IPS-NIHi11 (cell line): ENCODE measurements around the gene ROBO2.

Experiments
- DNase-seq: peaks from one replicate; pipeline ENCODE4 v3.0.0; 2012; ENCODE audit warnings: mixed read lengths, low spot score

Gene ROBO2, protein sequence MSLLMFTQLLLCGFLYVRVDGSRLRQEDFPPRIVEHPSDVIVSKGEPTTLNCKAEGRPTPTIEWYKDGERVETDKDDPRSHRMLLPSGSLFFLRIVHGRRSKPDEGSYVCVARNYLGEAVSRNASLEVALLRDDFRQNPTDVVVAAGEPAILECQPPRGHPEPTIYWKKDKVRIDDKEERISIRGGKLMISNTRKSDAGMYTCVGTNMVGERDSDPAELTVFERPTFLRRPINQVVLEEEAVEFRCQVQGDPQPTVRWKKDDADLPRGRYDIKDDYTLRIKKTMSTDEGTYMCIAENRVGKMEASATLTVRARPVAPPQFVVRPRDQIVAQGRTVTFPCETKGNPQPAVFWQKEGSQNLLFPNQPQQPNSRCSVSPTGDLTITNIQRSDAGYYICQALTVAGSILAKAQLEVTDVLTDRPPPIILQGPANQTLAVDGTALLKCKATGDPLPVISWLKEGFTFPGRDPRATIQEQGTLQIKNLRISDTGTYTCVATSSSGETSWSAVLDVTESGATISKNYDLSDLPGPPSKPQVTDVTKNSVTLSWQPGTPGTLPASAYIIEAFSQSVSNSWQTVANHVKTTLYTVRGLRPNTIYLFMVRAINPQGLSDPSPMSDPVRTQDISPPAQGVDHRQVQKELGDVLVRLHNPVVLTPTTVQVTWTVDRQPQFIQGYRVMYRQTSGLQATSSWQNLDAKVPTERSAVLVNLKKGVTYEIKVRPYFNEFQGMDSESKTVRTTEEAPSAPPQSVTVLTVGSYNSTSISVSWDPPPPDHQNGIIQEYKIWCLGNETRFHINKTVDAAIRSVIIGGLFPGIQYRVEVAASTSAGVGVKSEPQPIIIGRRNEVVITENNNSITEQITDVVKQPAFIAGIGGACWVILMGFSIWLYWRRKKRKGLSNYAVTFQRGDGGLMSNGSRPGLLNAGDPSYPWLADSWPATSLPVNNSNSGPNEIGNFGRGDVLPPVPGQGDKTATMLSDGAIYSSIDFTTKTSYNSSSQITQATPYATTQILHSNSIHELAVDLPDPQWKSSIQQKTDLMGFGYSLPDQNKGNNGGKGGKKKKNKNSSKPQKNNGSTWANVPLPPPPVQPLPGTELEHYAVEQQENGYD (N-terminal part only)

GRCh38 chr3:77039606-77040171, at the start of gene ROBO2:
Gene ROBO2 (plus strand): TSS chr3:77040099. CDS start chr3:77040786, 687 bp downstream.
- DNase-seq: peak; percentile 67

GRCh38 chr3:76990606-76991005, 49.3 kb upstream of the ROBO2 start:
- DNase-seq: no peak

- DNase-seq: no peak
Observed at GRCh38 chr3:76991165-76991564, 48.7 kb upstream of the ROBO2 start.

DNA sequence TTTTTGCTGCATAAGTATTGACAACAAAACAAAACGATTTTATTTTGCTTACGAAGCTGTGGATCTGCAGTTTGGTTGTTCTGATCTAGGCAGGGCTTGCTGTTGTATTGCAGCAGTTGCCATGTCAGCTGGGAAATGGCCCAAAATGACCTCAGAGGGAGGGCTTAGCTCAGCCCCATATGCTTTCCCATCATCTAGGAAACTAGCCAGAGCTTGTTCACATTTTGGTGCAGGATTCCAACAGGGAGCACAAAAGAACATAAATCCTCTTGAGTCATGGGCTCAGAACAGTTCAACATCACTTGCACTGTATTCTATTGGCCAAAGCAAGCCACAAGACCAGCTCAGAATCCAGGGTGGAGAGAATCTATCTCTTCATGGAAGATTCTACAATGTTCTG, 42.2 kb upstream of the ROBO2 start:
- DNase-seq: no peak

GRCh38 chr3:76998555-76998954, 41.3 kb upstream of the ROBO2 start:
- DNase-seq: no peak

GRCh38 chr3:77001062-77001701, 38.7 kb upstream of the ROBO2 start:
- DNase-seq: no peak

DNA sequence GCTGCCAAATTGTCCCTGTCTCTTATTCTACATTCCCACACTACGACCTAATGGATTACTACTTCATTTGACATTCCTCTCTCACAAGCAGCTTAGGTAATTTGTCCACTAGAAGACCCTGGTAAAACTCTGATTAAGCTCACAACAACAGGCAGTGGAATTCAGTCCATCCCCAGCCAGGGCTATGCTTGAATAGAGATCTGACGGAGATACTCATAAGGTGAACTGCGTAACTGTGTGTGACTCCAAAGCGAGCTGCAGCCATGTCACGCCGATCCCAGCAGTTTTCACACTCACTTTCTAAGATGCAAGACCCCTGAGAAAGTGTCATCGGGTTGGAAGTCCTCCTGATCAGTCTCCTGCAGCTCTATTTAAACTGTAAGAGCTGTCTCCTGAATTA, 25.7 kb upstream of the ROBO2 start:
- no peak for DNase-seq

GRCh38 chr3:77025471-77025870, 14.4 kb upstream of the ROBO2 start:
- no peak for DNase-seq

- no peak for DNase-seq
Observed at GRCh38 chr3:77026904-77027634, 12.8 kb upstream of the ROBO2 start.

GRCh38 chr3:77028005-77028404, 11.9 kb upstream of the ROBO2 start:
- DNase-seq: no peak

- peak; percentile 69 for DNase-seq
Observed at GRCh38 chr3:77038468-77038929, 1.4 kb upstream of the ROBO2 start.

DNA sequence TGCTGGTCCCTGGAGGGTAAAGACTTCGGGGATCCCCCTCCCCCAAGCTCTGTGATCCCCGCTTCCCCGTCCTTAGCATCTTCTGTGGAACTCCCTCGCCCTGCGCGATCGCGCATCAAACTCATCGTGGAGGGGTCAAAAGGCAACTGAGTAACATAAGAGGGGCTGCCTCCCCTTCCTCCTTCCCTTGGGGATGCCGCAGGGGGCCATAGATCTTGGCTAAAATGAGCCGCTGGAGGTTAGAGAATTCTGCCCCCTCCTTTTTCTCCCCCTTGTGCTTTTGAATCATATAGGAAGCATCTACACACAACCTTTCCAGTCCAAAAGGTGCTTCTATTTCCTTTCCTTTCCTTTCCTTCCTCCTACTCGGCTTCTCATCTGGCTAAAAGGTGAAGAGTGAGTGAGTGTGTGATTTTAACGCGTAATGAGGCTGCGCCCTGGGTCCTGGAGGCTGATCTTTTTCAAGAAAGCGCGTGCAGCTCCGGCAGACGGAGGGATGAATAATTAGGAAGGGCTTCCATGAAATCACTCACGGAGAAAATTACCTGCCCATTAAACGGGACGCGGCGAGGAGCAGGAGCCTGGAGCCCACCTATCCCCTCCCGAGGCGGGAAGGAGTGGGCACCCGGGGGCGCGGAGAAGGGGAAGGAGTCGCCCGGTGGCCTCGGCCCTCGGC, 831 bp upstream of the ROBO2 start:
- peak; percentile 22 for DNase-seq

DNA sequence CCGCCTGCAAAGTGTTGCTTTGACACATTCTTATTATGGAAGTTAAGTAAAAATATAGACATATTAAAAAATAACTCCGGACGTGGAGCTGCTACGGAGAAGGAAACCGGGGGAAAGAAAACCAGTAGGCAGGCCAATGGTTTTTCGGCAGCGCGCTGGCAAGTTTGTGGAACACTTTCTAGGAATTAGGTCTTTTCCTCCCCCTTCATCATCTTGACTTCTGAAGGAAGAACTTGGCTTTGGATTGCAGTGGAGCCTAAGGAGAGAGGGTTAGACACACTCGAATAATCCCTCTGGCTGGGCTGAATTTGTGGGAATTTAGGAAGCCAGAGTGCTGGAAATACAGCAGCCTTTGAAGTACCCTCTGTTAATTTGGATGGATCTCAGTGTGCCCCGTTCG, 317 bp downstream of the ROBO2 start:
- no peak for DNase-seq

GRCh38 chr3:77040926-77041722, 1.2 kb downstream of the ROBO2 start:
- no peak for DNase-seq

DNA sequence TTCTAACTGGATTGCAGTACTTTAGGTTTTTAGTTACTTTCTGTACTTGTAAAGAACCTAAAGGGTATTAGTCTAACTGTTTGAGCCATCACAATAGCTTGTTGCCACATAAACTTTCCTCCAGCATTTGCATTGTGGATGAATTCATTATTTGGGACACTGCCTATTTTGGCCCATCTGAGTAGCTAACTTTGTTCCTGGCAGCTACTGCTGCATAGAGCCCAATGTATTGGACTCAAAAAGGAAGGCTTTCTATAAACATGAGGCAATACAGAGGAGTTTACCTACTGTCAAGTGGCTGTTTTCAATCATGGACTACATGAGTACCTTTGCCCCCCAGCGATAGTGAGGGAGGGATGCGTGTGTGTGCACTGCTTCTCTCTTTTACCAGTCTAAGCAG, 1.9 kb downstream of the ROBO2 start:
- no peak for DNase-seq

- DNase-seq: no peak
Observed at GRCh38 chr3:77042343-77042742, 2.4 kb downstream of the ROBO2 start.

DNA sequence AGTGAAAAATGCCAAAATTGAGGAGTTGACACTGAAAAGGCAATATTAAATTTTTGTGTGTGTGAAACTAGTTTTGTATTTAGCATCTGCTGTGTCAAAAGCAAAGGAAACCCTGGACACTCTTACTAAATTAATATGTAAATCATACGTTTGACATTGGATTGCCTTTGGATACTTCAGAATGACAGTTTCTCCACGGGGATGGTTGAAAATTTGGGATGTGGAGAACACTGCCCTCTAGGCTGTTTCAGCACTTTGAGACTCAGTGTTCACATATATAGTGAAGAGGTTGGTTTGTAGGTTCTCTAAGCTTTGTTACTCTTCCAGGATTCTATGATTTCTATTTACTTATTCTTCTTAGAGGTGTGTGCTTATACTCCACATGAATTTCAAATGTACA, 3.0 kb downstream of the ROBO2 start:
- DNase-seq: no peak

- DNase-seq: no peak
Observed at GRCh38 chr3:77045686-77046085, 5.8 kb downstream of the ROBO2 start.

- no peak for DNase-seq
Observed at GRCh38 chr3:77048186-77048585, 8.3 kb downstream of the ROBO2 start.

DNA sequence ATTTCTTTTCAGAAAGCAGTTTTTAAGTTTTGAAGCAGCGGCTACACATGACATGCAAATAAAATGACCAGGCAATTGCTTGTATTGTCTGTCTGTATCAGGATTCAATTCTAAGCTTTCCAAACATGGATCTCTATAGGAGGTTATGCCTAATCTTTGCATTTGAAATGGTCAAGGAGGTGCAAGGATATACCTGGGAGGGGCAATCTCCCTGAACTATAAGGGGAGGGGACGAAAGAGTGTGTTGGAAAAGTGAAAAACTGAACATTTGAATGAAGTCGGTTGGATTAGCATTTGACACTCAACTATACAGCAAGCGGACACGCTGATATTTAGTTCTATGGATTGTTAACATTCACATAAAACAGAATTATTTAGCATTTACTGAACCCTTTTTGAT, 11.7 kb downstream of the ROBO2 start:
- no peak for DNase-seq
